HEK293 (cell line): ENCODE data around the gene ADIPOR2.

Experiments used
- CTCF ChIA-PET: fragments of 350-600 bp; formaldehyde crosslinking; extraction: SDS; loops from one replicate; lab custom pipeline; 2021; ENCODE audit warnings: antibody characterized with exemption; lab: Yijun Ruan, JAX
- POLR2A ChIA-PET: fragments of 300-600 bp; formaldehyde crosslinking; extraction: SDS; loops from one replicate; lab custom pipeline; 2020; ENCODE audit warnings: antibody characterized with exemption, inconsistent platforms; lab: Yijun Ruan, JAX
- H3K27ac ChIP-seq: fragments of 200-500 bp; sonication (Bioruptor generic); 2 replicates; pipeline ENCODE4 v1.5.1; 2014; ENCODE audit warnings: low read depth, low read length, control low read depth, inconsistent platforms; ENCODE audit errors: extremely low read depth
- H3K36me3 ChIP-seq, 2 experiments: fragments of 200-500 bp in 1 of 2; sonication (Bioruptor generic) in 1 of 2; 1 replicate in 1 of 2; 2 replicates in 1 of 2; pipeline ENCODE4 v1.5.1; 2014 to 2017; ENCODE audit warnings: inconsistent platforms in 2 of 2, low read length in 2 of 2; ENCODE audit not compliant: control insufficient read depth in 2 of 2, insufficient read depth in 1 of 2
- H3K4me1 ChIP-seq: fragments of 200-500 bp; sonication (Bioruptor generic); 2 replicates; pipeline ENCODE4 v1.5.1; 2014; ENCODE audit warnings: mild to moderate bottlenecking, low read length, inconsistent platforms; ENCODE audit not compliant: control insufficient read depth, insufficient read depth
- H3K4me3 ChIP-seq: 2 replicates; pipeline ENCODE4 v1.5.1; 2011; ENCODE audit warnings: low read depth, mild to moderate bottlenecking, control low read depth, low read length, moderate library complexity
- H3K9me3 ChIP-seq: fragments of 200-500 bp; sonication (Bioruptor generic); 2 replicates; pipeline ENCODE4 v1.5.1; 2014; ENCODE audit warnings: low read depth, low read length, inconsistent platforms; ENCODE audit not compliant: control insufficient read depth, insufficient read depth
- GLI2 ChIP-seq: fragments of 450-650 bp; formaldehyde crosslinking; IDR thresholded peaks from 2 replicates; pipeline ENCODE4; 2017; ENCODE audit warnings: missing biosample characterization, missing genetic modification characterization, low read depth, borderline replicate concordance
- HOXD13 ChIP-seq: sonication (generic); formaldehyde crosslinking; IDR thresholded peaks from 2 replicates; pipeline ENCODE4 v1.8.0; 2022; ENCODE audit warnings: missing genetic modification reagents, borderline replicate concordance
- IKZF3 ChIP-seq: fragments of 450-650 bp; IDR thresholded peaks from 2 replicates; pipeline ENCODE4 v1.5.0; 2018; ENCODE audit warnings: missing biosample characterization, mild to moderate bottlenecking, missing genetic modification characterization, moderate library complexity
- PRDM1 ChIP-seq: fragments of 450-650 bp; formaldehyde crosslinking; IDR thresholded peaks from 2 replicates; pipeline ENCODE4; 2016; ENCODE audit warnings: missing biosample characterization, missing genetic modification characterization
- SALL2 ChIP-seq: fragments of 450-650 bp; formaldehyde crosslinking; IDR thresholded peaks from 2 replicates; pipeline ENCODE4 v1.5.0; 2017; ENCODE audit warnings: missing biosample characterization, mild to moderate bottlenecking, missing genetic modification characterization, borderline replicate concordance
- ZBTB20 ChIP-seq: fragments of 450-650 bp; formaldehyde crosslinking; IDR thresholded peaks from 2 replicates; pipeline ENCODE4 v1.5.1; 2016; ENCODE audit warnings: missing biosample characterization, missing genetic modification characterization
- ZBTB21 ChIP-seq: fragments of 450-650 bp; formaldehyde crosslinking; IDR thresholded peaks from 2 replicates; pipeline ENCODE4 v1.5.1; 2017; ENCODE audit warnings: missing biosample characterization, missing genetic modification characterization
- ZFP3 ChIP-seq: fragments of 450-650 bp; formaldehyde crosslinking; IDR thresholded peaks from 2 replicates; pipeline ENCODE4 v1.5.1; 2016; ENCODE audit warnings: low read depth, missing biosample characterization, missing genetic modification characterization
- ZNF112 ChIP-seq: fragments of 450-650 bp; formaldehyde crosslinking; IDR thresholded peaks from 2 replicates; pipeline ENCODE4 v1.5.0; 2017; ENCODE audit warnings: missing biosample characterization, missing genetic modification characterization
- ZNF16 ChIP-seq: fragments of 450-650 bp; formaldehyde crosslinking; IDR thresholded peaks from 2 replicates; pipeline ENCODE4 v1.5.1; 2016; ENCODE audit warnings: low read depth, missing biosample characterization, missing genetic modification characterization
- ZNF292 ChIP-seq: fragments of 450-650 bp; formaldehyde crosslinking; IDR thresholded peaks from 2 replicates; pipeline ENCODE4 v1.5.1; 2016; ENCODE audit warnings: low read depth, missing biosample characterization, missing genetic modification characterization, borderline replicate concordance
- ZNF544 ChIP-seq: fragments of 450-650 bp; formaldehyde crosslinking; IDR thresholded peaks from 2 replicates; pipeline ENCODE4 v1.5.0; 2017; ENCODE audit warnings: missing biosample characterization, missing genetic modification characterization
- ZNF560 ChIP-seq: fragments of 450-650 bp; formaldehyde crosslinking; IDR thresholded peaks from 2 replicates; pipeline ENCODE4 v1.5.1; 2017; ENCODE audit warnings: missing biosample characterization, missing genetic modification characterization, borderline replicate concordance
- ZNF600 ChIP-seq: fragments of 450-650 bp; formaldehyde crosslinking; IDR thresholded peaks from 2 replicates; pipeline ENCODE4 v1.5.1; 2016; ENCODE audit warnings: missing biosample characterization, missing genetic modification characterization
- ZNF621 ChIP-seq: fragments of 450-650 bp; formaldehyde crosslinking; IDR thresholded peaks from 2 replicates; pipeline ENCODE4 v1.5.1; 2017; ENCODE audit warnings: missing biosample characterization, missing genetic modification characterization
- ZNF629 ChIP-seq: fragments of 450-650 bp; formaldehyde crosslinking; IDR thresholded peaks from 2 replicates; pipeline ENCODE4 v1.5.1; 2017; ENCODE audit warnings: missing biosample characterization, missing genetic modification characterization
- ZNF664 ChIP-seq: fragments of 450-650 bp; formaldehyde crosslinking; IDR thresholded peaks from 2 replicates; pipeline ENCODE4 v1.5.1; 2016; ENCODE audit warnings: missing biosample characterization, missing genetic modification characterization
- ZNF76 ChIP-seq: fragments of 450-650 bp; formaldehyde crosslinking; IDR thresholded peaks from 2 replicates; pipeline ENCODE4; 2016; ENCODE audit warnings: low read depth, missing biosample characterization, missing genetic modification characterization, borderline replicate concordance
- TF ChIP-seq, protein P1 (sequence below): fragments of 450-650 bp; formaldehyde crosslinking; IDR thresholded peaks from 2 replicates; pipeline ENCODE4 v1.5.1; 2016; ENCODE audit warnings: missing biosample characterization, missing genetic modification characterization
- TF ChIP-seq, protein P2 (sequence below): fragments of 450-650 bp; formaldehyde crosslinking; IDR thresholded peaks from 2 replicates; pipeline ENCODE4 v1.5.1; 2016; ENCODE audit warnings: missing biosample characterization, missing genetic modification characterization
- TF ChIP-seq, protein P3 (sequence below): fragments of 450-650 bp; IDR thresholded peaks from 2 replicates; pipeline ENCODE4 v1.5.1; 2018; ENCODE audit warnings: missing biosample characterization, missing genetic modification characterization

The ADIPOR2 gene

GRCh38 chr12:1821805-1822204, 130.9 kb downstream of the ADIPOR2 start:
- POLR2A ChIA-PET = no interaction called here
- CTCF ChIA-PET = interaction anchor here (0.6 kb wide), 1 partner anchor 706 kb away, joined by 3 read pairs; no protein-coding TSS in a partner anchor
- no peaks in the 10 kb centered on the region for H3K36me3 ChIP-seq
- TF ChIP-seq ZFP3 (tag by site-specific recombination) = no peak
- TF ChIP-seq, protein P1, sequence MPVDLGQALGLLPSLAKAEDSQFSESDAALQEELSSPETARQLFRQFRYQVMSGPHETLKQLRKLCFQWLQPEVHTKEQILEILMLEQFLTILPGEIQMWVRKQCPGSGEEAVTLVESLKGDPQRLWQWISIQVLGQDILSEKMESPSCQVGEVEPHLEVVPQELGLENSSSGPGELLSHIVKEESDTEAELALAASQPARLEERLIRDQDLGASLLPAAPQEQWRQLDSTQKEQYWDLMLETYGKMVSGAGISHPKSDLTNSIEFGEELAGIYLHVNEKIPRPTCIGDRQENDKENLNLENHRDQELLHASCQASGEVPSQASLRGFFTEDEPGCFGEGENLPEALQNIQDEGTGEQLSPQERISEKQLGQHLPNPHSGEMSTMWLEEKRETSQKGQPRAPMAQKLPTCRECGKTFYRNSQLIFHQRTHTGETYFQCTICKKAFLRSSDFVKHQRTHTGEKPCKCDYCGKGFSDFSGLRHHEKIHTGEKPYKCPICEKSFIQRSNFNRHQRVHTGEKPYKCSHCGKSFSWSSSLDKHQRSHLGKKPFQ (tag by site-specific recombination) = no peak
- TF ChIP-seq ZNF600 = no peak
- TF ChIP-seq, protein P2, sequence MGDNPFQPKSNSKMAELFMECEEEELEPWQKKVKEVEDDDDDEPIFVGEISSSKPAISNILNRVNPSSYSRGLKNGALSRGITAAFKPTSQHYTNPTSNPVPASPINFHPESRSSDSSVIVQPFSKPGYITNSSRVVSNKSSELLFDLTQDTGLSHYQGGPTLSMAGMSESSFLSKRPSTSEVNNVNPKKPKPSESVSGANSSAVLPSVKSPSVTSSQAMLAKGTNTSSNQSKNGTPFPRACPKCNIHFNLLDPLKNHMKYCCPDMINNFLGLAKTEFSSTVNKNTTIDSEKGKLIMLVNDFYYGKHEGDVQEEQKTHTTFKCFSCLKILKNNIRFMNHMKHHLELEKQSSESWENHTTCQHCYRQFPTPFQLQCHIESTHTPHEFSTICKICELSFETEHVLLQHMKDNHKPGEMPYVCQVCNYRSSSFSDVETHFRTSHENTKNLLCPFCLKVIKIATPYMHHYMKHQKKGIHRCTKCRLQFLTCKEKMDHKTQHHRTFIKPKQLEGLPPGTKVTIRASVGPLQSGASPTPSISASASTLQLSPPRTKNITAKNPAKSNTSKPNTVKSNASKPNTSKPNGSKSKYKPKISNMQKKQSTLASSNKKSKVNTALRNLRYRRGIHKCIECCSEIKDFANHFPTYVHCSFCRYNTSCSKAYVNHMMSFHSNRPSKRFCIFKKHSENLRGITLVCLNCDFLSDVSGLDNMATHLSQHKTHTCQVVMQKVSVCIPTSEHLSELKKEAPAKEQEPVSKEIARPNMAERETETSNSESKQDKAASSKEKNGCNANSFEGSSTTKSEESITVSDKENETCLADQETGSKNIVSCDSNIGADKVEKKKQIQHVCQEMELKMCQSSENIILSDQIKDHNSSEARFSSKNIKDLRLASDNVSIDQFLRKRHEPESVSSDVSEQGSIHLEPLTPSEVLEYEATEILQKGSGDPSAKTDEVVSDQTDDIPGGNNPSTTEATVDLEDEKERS (tag by site-specific recombination) = no peak
- no peak for TF ChIP-seq ZNF621 (tag by site-specific recombination)
- TF ChIP-seq ZNF292 = no peak
- TF ChIP-seq ZNF629 = no peak
- TF ChIP-seq IKZF3 (tag by site-specific recombination) = no peak
- TF ChIP-seq ZNF560 (tag by site-specific recombination) = no peak
- TF ChIP-seq ZNF664 = no peak
- TF ChIP-seq, all 188 proteins: peak for 0
- Histone ChIP-seq H3K9me3 (no peaks in the 10 kb centered on the region), H3K27ac (no peak overlapping the region), H3K4me1 (no peaks in the 10 kb centered on the region), H3K4me3 (no peak overlapping the region)

DNA sequence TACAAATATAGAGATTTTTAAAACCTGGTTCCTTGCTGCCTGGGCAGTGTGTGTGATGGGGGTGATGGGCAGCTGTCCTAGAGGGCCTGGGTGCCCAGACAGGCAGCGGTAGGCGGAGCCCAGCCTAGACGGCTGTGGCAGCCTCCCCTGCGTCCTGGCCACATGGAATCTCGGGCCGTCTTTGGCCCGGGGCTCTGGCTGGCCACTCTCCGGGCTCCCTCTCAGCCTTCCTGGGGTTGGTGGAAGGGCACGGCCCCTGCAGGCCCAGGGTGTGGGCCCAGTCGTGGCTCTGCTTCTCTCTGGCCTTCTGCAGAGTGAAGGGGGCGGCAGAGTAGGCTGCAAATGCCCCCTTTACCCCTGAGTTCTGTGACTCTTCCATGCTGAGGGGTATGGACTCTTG, 131.8 kb downstream of the ADIPOR2 start:
- no peak overlapping the region for H3K27ac ChIP-seq
- no peaks in the 10 kb centered on the region for H3K36me3 ChIP-seq
- ChIA-PET CTCF (interaction anchor here (1.6 kb wide), 1 partner anchor 117 kb away, joined by 5 read pairs; no protein-coding TSS in a partner anchor), POLR2A (no interaction called here)
- no peak for TF ChIP-seq PRDM1 (tag by site-specific recombination)
- TF ChIP-seq ZBTB20 (tag by site-specific recombination) = no peak
- no peak for TF ChIP-seq ZNF112 (tag by site-specific recombination)
- no peak for TF ChIP-seq SALL2
- TF ChIP-seq, protein P3, sequence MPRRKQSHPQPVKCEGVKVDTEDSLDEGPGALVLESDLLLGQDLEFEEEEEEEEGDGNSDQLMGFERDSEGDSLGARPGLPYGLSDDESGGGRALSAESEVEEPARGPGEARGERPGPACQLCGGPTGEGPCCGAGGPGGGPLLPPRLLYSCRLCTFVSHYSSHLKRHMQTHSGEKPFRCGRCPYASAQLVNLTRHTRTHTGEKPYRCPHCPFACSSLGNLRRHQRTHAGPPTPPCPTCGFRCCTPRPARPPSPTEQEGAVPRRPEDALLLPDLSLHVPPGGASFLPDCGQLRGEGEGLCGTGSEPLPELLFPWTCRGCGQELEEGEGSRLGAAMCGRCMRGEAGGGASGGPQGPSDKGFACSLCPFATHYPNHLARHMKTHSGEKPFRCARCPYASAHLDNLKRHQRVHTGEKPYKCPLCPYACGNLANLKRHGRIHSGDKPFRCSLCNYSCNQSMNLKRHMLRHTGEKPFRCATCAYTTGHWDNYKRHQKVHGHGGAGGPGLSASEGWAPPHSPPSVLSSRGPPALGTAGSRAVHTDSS (tag by site-specific recombination) = no peak
- no peak for TF ChIP-seq ZNF16 (tag by site-specific recombination)
- no peak for TF ChIP-seq HOXD13
- no peak for TF ChIP-seq ZNF76 (tag by site-specific recombination)
- TF ChIP-seq ZBTB21 (tag by site-specific recombination) = no peak
- TF ChIP-seq ZNF544 (tag by site-specific recombination) = no peak
- TF ChIP-seq GLI2 (tag by site-specific recombination) = no peak
- no peak for TF ChIP-seq ZNF664
- H3K9me3 ChIP-seq = no peaks in the 10 kb centered on the region
- no peak overlapping the region for H3K4me3 ChIP-seq
- H3K4me1 ChIP-seq = no peaks in the 10 kb centered on the region
